Thoracic aorta (tissue), 2 donors: ENCODE results near the gene TRAK1. TPM values are rescaled to one million over a fixed set of nuclear protein-coding genes. Genes with fewer than 3 reads are reported as not detected.

Experiments
- ATAC-seq: fragments of 150-250 bp; one replicate; pipeline ENCODE4 v1.8.0; 2017; ENCODE audit warnings: low read depth; ENCODE audit not compliant: insufficient number of reproducible peaks, low FRiP score
- DNase-seq: peaks from one replicate; pipeline ENCODE4 v3.0.0-alpha.2; 2020; ENCODE audit warnings: low spot score
- H3K27ac ChIP-seq, 2 donors: fragments of 200-600 bp; sonication (generic); 1 replicate in 1 of 2; 2 replicates in 1 of 2; pipeline ENCODE4 v1.5.1; 2016; ENCODE audit warnings: mild to moderate bottlenecking in 2 of 2, moderate library complexity in 2 of 2
- H3K27me3 ChIP-seq: fragments of 200-600 bp; sonication (generic); replicated peaks from 2 replicates; pipeline ENCODE4 v1.6.0; 2016; ENCODE audit warnings: mild to moderate bottlenecking; ENCODE audit not compliant: insufficient read depth
- H3K36me3 ChIP-seq: fragments of 200-600 bp; sonication (generic); one replicate; pipeline ENCODE4 v1.5.1; 2016
- H3K4me1 ChIP-seq, 2 donors: fragments of 200-600 bp; sonication (generic); 1 replicate in 1 of 2; 2 replicates in 1 of 2; pipeline versions ENCODE4 v1.5.1 to v1.6.0; 2016; ENCODE audit warnings: low read depth in 2 of 2, mild to moderate bottlenecking in 1 of 2; ENCODE audit not compliant: control insufficient read depth in 1 of 2
- H3K4me3 ChIP-seq: fragments of 200-600 bp; sonication (generic); 2 replicates; pipeline ENCODE4 v1.5.1; 2016; ENCODE audit warnings: mild to moderate bottlenecking
- H3K9me3 ChIP-seq: fragments of 200-600 bp; sonication (generic); 2 replicates; pipeline ENCODE4 v1.5.1; 2016
- CTCF ChIP-seq: fragments of 200-600 bp; sonication (generic); IDR thresholded peaks from one replicate; pipeline ENCODE4 v1.5.1; 2019; ENCODE audit warnings: antibody characterized with exemption
- total RNA-seq, 2 donors: library from RNA; depleted of rRNA; stranded (reverse); fragments of >200 nt; gene quantifications; one replicate each; pipeline versions ENCODE4 v1.1.0 to v1.2.3, GENCODE V29; 2016

TRAK1 gene
- total RNA-seq, 2 donors from 2014 or later, result 35.1 to 36.0 TPM

GRCh38 chr3:42198709-42199108 lies 107.6 kb downstream of the TRAK1 start:
- Histone ChIP-seq H3K27me3 (no peaks in the 10 kb centered on the region), H3K9me3 (no peaks in the 10 kb centered on the region), H3K36me3 (peaks cover 50% of the 10 kb centered on the region), H3K27ac (no peak overlapping the region), H3K4me1 (peaks cover 0 to 6% of the 10 kb centered on the region in 2 donors), H3K4me3 (no peak overlapping the region)
- no peak for TF ChIP-seq CTCF
- ATAC-seq (no peak), DNase-seq (no peak)

GRCh38 chr3:42202217-42202865 lies 111.2 kb downstream of the TRAK1 start:
- Histone ChIP-seq H3K4me3 (no peak overlapping the region), H3K27me3 (no peaks in the 10 kb centered on the region), H3K4me1 (no peaks in the 10 kb centered on the region), H3K9me3 (no peaks in the 10 kb centered on the region), H3K27ac (no peak overlapping the region), H3K36me3 (peaks cover 53% of the 10 kb centered on the region)
- DNase-seq (no peak), ATAC-seq (no peak)
- no peak for TF ChIP-seq CTCF

GRCh38 chr3:42204867-42205599 lies 113.9 kb downstream of the TRAK1 start:
- Histone ChIP-seq H3K9me3 (no peaks in the 10 kb centered on the region), H3K27me3 (no peaks in the 10 kb centered on the region), H3K4me1 (no peaks in the 10 kb centered on the region), H3K36me3 (peaks cover 39% of the 10 kb centered on the region), H3K27ac (no peak overlapping the region), H3K4me3 (no peak overlapping the region)
- ATAC-seq, result no peak
- no peak for DNase-seq
- no peak for TF ChIP-seq CTCF

DNA sequence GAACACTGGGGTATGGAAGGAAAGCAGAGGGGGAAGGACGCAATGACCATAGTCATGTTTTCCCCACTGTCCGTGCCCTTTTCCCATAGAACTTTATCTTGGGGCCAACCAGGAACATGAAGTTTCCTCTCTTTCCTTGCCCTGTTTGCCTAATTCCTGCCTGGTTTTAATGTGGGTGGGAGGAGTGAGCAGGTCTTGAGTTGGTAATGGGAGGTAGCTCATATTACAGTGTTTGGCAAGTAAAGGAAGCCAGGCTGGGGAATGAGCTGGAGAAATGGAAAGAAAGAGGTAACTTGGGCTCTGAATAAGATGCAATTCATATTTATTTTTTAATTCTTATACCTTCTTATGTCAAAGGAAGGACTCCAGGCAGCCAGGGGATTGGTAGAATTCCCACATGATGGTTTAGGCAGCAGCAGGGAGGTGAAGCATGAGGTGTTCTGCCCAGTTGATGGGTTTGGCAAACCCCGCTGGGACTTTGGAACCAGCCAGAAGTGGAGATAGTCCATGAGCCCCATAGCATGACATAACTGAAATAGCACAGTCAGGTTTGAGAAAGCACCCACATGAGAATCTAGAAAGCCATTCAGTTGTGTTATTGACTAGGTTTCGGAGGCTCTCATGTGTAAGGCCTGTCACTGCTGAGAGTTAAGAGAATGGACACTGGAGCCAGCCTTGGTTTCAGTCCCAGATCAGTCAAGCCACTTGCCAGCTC lies 114.8 kb downstream of the TRAK1 start:
- H3K27ac ChIP-seq, result no peak overlapping the region
- H3K4me1 ChIP-seq, result no peaks in the 10 kb centered on the region
- H3K4me3 ChIP-seq, result no peak overlapping the region
- no peak for TF ChIP-seq CTCF
- no peaks in the 10 kb centered on the region for H3K27me3 ChIP-seq
- DNase-seq, result no peak
- peaks cover 35% of the 10 kb centered on the region for H3K36me3 ChIP-seq
- no peaks in the 10 kb centered on the region for H3K9me3 ChIP-seq
- no peak for ATAC-seq

- Histone ChIP-seq H3K4me3 (no peak overlapping the region), H3K4me1 (no peaks in the 10 kb centered on the region), H3K27ac (no peak overlapping the region), H3K36me3 (peaks cover 18% of the 10 kb centered on the region), H3K27me3 (no peaks in the 10 kb centered on the region), H3K9me3 (no peaks in the 10 kb centered on the region)
- ATAC-seq (no peak), DNase-seq (no peak)
- no peak for TF ChIP-seq CTCF
Observed at GRCh38 chr3:42209917-42210316, 118.8 kb downstream of the TRAK1 start.
